ENCODE data around the gene PCDHGA1.

Gene PCDHGA1

DNA sequence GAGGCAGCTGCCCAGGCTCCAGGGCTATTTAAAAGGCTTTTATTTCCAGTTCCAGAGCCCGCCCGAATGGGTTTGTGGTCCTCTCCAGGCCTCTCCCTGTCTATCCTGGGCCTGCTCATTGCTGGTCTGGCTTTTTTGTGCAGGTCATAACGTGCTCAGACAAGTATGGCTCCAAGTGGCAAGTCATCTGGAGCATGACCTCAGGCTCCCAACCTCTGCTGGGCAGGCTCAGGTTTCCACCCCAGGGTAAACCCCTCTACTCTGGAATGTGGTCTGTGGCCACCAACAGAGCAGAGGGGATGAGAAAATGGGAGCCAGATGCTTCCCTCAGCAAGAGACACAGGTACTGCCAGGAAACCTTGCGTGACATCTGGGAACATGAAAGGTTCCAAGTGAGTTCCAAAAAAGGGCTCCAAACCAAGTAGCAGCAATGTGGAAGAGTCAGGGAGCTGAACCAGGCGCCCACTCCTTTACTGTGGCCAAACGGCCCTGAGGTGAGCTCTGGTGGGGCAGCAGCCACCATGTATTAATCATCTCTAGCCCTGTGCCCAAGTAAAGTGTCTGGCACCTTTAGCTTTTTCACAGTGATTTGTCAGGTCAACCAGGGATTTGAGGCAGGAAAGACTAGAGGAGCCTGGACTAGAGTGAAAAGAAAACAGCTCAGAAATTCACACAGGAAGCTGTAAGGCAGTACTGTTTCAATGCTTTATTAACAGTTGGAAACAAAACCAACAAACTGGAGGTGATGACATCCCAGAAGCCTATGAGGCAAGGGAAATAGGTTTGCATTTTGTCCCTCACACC, 184.2 kb downstream of the PCDHGA1 start:
- DNase-seq (ENCODE audit: low spot score), result peak; percentile 49

DNA sequence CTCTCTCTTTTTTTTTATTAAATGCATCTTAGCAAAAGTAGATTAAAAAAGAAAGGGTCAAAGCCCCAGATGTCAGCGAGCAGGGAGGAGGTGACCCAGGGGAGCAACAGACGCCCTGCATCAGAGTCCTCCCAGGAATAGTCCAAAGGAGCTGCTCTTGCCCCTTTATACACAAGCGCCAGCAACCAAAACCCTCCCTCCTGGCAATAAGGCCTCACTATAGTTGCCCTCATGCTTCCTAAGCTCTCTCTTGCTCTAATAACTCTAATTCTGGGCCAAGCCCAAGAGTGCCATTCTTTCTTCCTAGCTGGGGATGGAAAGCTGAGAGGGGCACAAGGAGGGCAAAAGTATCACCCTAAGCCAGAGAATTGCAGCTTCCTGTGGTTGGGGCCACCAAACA, 184.8 kb downstream of the PCDHGA1 start:
- no peak for DNase-seq (ENCODE audit: low spot score)

GRCh38 chr5:141515946-141516671, 185.8 kb downstream of the PCDHGA1 start:
- DNase-seq (ENCODE audit: low spot score), result no peak

- no peak for DNase-seq (ENCODE audit: low spot score)
Observed at GRCh38 chr5:141516672-141517025, 186.3 kb downstream of the PCDHGA1 start.

DNA sequence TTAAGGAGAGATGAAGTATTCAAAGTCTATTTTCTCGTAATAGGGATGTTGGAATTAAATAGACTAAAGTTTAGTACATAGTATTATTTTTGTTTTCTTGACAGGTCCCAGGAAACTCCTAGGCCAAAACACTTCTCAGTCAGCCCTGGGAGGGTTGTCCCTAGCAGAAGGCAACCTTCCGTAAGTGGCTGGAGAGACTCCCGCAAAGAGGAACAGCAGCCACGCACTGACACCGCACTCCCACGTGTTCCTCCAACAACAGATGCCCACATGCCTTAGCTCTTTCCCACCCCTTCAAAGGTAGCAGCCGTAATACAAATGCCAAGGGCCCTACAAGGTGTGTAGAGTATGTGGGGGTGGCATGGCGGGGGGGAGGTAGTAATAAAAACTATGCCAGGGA, 187.0 kb downstream of the PCDHGA1 start:
- DNase-seq (ENCODE audit: low spot score), result no peak

- no peak for DNase-seq (ENCODE audit: low spot score)
Observed at GRCh38 chr5:141517880-141518617, 187.7 kb downstream of the PCDHGA1 start.

DNA sequence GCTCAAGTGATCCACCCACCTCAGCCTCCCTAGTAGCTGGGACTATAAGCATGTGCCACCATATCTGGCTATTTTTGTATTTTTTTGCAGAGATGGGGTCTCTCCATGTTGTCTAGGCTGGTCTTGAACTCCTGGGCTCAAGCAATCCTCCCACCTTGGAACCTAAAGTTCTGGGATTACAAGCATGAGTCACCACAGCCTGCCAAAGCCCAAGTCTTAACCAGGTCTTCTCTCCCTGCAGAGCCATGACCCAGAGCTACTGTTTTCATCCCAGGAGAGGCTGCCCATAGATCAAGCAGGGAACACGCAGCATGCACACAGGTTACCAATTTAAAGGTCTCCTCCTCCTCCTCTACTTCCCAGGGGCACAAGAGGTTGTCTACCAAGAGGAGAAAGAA, 188.3 kb downstream of the PCDHGA1 start:
- DNase-seq (ENCODE audit: low spot score), result no peak

GRCh38 chr5:141519605-141520565, 189.6 kb downstream of the PCDHGA1 start:
- no peak for DNase-seq (ENCODE audit: low spot score)

DNA sequence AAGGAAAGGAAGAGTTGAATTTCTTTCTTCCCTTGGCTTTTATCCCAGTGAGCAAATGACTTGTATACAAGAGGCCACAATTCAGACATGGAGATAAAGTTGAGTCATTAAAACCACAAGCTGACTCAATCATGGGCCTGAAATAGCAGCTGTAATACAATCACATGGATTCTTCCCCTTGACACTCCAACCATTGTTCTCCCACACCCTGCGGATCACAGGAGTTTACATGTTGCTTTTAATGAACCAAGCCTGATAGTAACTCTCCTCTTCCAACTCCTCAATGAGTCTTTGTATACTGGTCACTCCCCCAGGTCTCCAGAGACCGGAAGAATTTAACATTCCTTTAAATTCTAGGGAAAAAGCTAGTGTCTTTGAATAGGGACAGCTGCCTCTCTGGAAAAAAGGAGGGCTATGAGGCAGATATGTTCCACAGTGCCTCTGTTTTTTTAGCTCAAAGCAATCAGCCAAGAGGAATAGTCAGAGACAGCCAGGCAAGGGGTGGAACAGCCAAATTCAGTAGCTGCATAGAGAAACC, 191.0 kb downstream of the PCDHGA1 start:
- peak; percentile 90 for DNase-seq (ENCODE audit: low spot score)

GRCh38 chr5:141522301-141522700, 192.0 kb downstream of the PCDHGA1 start:
- DNase-seq (ENCODE audit: low spot score), result no peak

DNA sequence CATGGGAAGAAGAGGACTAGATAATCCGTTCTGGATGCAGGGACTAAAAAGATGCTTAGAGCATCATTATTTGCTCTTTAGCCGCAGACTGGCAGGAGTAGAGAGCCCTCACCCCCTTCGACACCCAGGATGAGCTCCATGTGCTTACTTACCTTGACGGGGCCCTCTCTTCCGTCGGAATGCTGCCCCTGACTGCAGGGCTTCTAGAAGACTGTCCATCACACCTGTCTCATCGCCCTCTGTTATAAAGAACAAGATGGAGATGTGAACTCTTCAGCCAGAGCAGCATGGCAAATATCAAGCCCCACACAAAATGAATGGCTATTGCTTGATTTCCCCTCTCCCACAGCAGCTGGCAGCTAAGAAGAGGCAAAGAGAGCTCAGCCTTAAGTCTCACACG, 193.7 kb downstream of the PCDHGA1 start:
- no peak for DNase-seq (ENCODE audit: low spot score)

- DNase-seq (ENCODE audit: low spot score), result peak; percentile 92
Observed at GRCh38 chr5:141524604-141525597, 194.6 kb downstream of the PCDHGA1 start.

DNA sequence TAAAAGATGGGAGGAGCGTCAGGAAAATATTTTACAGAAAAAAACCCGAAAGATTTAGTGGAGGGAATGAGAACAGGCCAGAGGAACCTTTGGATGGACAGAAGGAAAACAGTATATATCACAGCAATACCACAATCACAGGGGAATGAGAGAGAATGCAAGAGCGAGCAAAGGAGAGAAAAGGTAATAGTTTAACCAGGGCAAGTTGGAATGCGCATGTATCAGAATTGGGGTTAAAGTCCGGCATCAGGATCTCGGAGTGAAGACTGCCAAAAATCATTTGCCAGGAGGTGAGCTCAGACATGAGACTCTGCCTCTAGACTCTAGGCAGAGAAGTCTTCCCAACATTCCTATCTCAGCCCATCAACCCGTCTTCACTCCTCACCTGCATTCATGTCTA, 195.3 kb downstream of the PCDHGA1 start:
- DNase-seq (ENCODE audit: low spot score), result no peak

GRCh38 chr5:141527426-141527825, 197.1 kb downstream of the PCDHGA1 start:
- DNase-seq (ENCODE audit: low spot score), result no peak

GRCh38 chr5:141528291-141528984, 198.1 kb downstream of the PCDHGA1 start:
- DNase-seq (ENCODE audit: low spot score), result no peak

DNA sequence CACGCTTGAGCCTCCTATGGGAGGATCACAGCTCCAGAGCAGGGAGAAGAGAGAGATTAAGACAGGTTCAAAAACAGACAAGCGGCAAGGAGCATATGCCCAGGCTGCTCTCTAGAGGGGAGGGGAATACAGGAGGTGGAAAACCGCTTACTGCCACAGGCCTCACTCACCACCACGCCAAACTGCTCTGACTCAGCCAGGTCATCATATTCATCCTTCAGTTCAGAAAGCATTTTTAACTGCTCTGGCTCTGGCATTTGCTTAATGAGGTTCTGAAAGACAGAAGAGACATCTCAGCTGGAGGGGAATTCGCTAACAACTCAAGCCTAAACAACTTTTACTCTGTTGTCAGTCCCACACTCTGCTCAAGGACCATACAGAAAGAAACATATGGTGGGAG, 198.7 kb downstream of the PCDHGA1 start:
- DNase-seq (ENCODE audit: low spot score), result peak; percentile 47

- DNase-seq (ENCODE audit: low spot score), result no peak
Observed at GRCh38 chr5:141529873-141530272, 199.6 kb downstream of the PCDHGA1 start.

DNA sequence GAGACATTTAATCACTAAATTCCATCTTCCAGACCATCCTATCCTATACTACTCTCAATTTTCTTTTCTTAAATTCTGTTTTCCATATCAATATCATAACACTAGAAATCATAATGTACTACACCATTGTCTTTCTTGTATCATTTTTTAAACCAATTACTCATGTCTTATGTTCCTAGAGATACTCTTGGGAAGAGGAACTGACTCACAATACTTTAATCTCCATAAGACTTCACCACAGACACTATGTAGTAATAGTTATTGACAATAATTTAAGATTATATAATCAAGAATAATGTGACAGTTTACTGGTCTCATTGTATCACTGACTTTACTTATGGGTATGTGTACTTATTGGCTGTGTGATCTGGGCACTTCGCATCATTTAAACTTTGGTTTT, 202.4 kb downstream of the PCDHGA1 start:
- no peak for DNase-seq (ENCODE audit: low spot score)

GRCh38 chr5:141533897-141534296, 203.6 kb downstream of the PCDHGA1 start:
- DNase-seq (ENCODE audit: low spot score), result no peak

Data from AG08395 (cell line).